Measurements from ENCODE around the gene USB1.

USB1 gene

DNA sequence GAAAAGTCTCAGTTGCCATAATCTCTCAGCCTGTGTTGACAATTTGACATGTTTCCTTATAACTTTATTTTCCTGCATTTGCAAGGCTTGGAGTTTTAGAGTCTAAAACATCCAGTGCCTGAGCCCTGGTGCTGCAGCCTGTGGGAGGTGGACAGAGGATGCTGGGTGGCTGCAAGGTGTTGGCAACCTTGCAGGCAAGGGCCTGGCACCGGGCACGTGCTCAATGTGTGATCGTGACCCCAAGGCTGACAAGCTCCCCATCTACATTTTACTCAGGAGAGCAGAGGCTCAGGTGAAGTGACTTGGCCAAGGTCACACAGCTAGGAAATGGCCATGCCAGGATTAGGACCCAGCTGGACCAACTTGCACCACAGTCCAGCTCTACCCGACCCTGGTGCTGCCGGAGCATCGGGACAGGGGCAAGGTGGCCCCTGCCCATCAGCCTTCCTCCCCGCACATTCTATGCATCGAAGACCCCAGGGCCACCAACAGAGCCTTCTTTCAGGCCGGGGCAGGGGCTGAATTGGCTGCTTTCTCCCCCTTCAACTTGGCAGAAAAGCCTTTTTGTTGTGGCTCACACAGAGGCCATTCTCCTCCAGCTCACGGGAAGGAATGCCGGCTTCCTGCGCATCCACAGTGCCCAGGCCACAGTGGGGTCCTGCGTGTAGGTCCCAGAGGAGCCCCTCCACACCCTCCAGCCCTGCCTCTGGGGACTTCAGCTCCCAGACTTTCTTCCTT, 47.5 kb downstream of the USB1 start:
- no peak overlapping the region for H3K9ac ChIP-seq (ENCODE audit: low read depth, low read length)
- H3K4me3 ChIP-seq (ENCODE audit: low read length), result no peak overlapping the region
- no peaks in the 10 kb centered on the region for H3K9me3 ChIP-seq (ENCODE audit: insufficient read depth, low read depth, low read length)
- no peak overlapping the region for H3K27ac ChIP-seq (ENCODE audit: low read length)
- H3K36me3 ChIP-seq (ENCODE audit: insufficient read depth, low read depth, low read length), result peaks cover 10% of the 10 kb centered on the region
- no peaks in the 10 kb centered on the region for H3K27me3 ChIP-seq (ENCODE audit: insufficient read depth, low read length)
- no peaks in the 10 kb centered on the region for H3K4me1 ChIP-seq (ENCODE audit: insufficient read depth, low read length)

DNA sequence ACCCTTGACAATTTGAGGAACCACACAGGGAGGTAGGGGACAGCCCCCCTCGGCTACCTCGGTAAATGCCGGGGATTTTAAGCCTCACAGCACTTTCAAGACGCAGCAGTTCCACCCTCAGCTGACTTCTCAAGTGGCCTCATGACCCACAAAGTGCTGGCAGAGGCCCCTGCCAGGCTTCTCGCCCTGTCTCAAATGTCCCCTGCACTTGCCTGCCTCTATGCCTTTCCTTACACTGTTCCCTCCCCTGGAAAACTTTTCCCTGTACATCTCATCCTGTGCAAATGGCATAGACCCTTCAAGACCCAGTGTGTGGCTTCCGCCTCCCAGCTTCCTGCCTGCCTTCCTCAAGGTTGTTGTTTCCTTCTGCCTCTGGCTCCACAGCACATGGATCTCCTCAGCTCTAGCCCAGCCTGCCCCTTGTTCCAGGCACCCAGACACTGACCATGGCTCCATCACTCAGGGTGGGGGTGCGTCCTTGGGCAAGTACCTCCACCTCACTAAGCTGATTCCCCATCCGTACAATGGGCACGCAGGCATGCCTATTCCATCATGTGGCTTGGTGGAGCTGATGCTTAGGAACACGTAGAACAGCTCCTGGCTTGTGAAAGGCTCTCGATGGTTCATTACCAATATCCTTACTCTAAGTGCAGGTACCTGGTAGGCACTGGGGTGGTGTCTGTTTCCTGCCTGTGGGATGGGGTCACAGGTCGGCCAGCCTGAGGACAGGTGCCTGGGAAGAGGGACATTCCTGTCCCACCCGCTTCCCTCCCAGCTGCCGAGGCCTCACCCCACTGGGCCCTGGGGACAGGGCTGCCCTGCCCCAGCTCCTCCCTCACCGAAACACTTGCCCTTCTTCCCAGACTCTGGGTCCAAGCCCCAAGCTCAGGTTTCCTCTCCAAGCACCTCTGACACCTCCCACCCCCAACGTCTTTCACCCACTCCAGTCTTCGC, 48.3 kb downstream of the USB1 start:
- Histone ChIP-seq H3K4me1 (ENCODE audit: insufficient read depth, low read length) (no peaks in the 10 kb centered on the region), H3K27ac (ENCODE audit: low read length) (no peak overlapping the region), H3K27me3 (ENCODE audit: insufficient read depth, low read length) (no peaks in the 10 kb centered on the region), H3K36me3 (ENCODE audit: insufficient read depth, low read depth, low read length) (peaks cover 2% of the 10 kb centered on the region; the same call in 1 of the 2 replicates), H3K9me3 (ENCODE audit: insufficient read depth, low read depth, low read length) (no peaks in the 10 kb centered on the region), H3K4me3 (ENCODE audit: low read length) (no peak overlapping the region), H3K9ac (ENCODE audit: low read depth, low read length) (no peak overlapping the region)

DNA sequence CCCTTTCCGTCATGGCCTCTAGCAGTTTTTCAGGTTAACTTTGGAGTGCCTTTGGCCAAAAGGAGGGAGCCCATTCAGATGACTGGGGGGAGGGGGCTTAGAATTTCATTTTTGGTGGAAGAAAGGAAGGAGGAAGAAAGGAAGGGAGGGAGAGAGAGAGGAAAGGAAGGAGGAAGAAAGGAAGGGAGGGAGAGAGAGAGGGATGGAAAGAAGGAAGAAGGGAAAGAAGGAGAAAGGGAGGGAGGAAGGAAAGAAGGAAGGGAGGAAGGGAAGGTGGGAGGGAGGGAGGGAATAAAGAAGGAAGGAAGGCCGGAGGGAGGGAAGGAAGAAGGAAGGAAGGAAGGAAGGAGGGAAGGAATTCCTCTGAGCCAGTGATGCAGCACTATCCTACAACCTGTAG, 50.1 kb downstream of the USB1 start:
- Histone ChIP-seq H3K4me1 (ENCODE audit: insufficient read depth, low read length) (no peaks in the 10 kb centered on the region), H3K27me3 (ENCODE audit: insufficient read depth, low read length) (no peaks in the 10 kb centered on the region), H3K9me3 (ENCODE audit: insufficient read depth, low read depth, low read length) (no peaks in the 10 kb centered on the region), H3K9ac (ENCODE audit: low read depth, low read length) (no peak overlapping the region), H3K4me3 (ENCODE audit: low read length) (no peak overlapping the region), H3K36me3 (ENCODE audit: insufficient read depth, low read depth, low read length) (no peaks in the 10 kb centered on the region), H3K27ac (ENCODE audit: low read length) (no peak overlapping the region)

DNA sequence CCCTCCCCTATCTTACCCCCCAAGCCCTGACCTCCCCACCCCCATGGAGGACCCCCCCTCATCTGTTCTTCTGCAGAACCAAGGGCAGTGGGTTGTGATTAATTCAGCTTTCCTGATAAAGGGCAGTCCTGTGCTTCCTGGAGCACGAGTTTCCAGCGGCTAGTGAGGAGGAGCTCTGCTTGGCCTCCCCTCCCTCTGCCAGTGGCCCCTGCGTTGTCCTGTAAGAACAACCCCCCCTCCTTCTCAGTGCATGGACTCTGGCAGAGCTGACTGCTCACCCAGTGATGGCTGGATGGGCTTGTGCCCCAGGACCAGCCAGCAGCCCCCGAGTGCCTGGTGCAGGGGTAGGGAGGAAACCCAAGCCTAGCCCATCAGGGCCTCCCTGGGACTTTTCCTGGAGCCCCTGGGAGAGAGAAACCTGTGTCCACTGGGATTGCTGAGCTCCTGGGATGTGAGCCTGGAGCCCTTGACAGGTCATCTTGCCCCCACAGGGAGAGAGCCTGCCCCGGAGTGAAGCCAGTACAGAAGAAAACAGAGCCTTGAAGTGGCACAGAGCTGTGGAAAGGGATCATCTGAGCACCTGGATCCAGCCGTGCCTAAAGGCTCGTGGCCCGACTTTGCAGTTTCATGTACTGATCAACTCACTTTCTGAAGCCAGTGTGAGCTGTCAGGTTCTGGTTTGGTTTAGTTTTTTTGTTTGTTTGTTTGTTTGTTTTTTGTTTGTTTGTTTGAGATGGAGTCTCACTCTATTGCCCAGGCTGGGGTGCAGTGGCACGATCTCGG, 50.8 kb downstream of the USB1 start:
- H3K9me3 ChIP-seq (ENCODE audit: insufficient read depth, low read depth, low read length), result no peaks in the 10 kb centered on the region
- no peaks in the 10 kb centered on the region for H3K36me3 ChIP-seq (ENCODE audit: insufficient read depth, low read depth, low read length)
- H3K9ac ChIP-seq (ENCODE audit: low read depth, low read length), result no peak overlapping the region
- H3K4me1 ChIP-seq (ENCODE audit: insufficient read depth, low read length), result no peaks in the 10 kb centered on the region
- no peak overlapping the region for H3K27ac ChIP-seq (ENCODE audit: low read length)
- no peak overlapping the region for H3K4me3 ChIP-seq (ENCODE audit: low read length)
- no peaks in the 10 kb centered on the region for H3K27me3 ChIP-seq (ENCODE audit: insufficient read depth, low read length)

DNA sequence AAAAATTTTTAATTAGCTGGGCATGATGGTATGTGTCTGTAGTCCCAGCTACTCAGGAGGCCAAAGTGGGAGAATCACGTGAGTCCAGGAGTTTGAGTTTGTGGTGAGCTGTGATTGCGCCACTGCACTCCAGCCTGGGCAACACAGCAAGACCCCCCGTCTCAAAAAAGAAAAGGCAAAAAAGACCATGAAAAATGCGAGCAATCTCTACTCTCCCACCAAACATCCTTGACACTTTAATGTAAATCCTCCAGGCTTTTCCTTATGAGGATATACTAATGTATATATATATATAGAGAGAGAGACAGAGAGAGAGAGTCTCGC, 52.4 kb downstream of the USB1 start:
- Histone ChIP-seq H3K4me1 (ENCODE audit: insufficient read depth, low read length) (no peaks in the 10 kb centered on the region), H3K27me3 (ENCODE audit: insufficient read depth, low read length) (no peaks in the 10 kb centered on the region), H3K9me3 (ENCODE audit: insufficient read depth, low read depth, low read length) (no peaks in the 10 kb centered on the region), H3K36me3 (ENCODE audit: insufficient read depth, low read depth, low read length) (no peaks in the 10 kb centered on the region), H3K27ac (ENCODE audit: low read length) (no peak overlapping the region), H3K4me3 (ENCODE audit: low read length) (no peak overlapping the region), H3K9ac (ENCODE audit: low read depth, low read length) (no peak overlapping the region)

DNA sequence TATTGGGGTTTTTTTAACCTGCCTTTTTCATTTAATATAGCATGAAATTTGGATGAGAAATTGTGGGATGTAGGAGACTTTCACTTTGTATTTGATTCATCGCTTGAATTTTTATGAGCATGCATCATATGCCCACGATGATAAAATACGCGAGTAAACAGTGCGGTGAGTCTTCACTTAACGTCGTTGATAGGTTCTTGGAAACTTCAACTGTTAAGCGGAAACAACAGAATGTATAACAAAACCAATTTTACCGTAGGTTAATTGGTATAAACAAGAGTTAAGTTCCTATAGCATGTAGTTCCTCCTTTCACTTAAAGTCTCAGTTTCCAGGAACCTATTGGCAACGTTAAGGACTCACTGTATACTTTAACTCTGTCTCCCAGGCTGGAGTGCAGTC, 53.1 kb downstream of the USB1 start:
- Histone ChIP-seq H3K4me1 (ENCODE audit: insufficient read depth, low read length) (no peaks in the 10 kb centered on the region), H3K36me3 (ENCODE audit: insufficient read depth, low read depth, low read length) (no peaks in the 10 kb centered on the region), H3K27me3 (ENCODE audit: insufficient read depth, low read length) (no peaks in the 10 kb centered on the region), H3K9me3 (ENCODE audit: insufficient read depth, low read depth, low read length) (no peaks in the 10 kb centered on the region), H3K27ac (ENCODE audit: low read length) (no peak overlapping the region), H3K9ac (ENCODE audit: low read depth, low read length) (no peak overlapping the region), H3K4me3 (ENCODE audit: low read length) (no peak overlapping the region)

DNA sequence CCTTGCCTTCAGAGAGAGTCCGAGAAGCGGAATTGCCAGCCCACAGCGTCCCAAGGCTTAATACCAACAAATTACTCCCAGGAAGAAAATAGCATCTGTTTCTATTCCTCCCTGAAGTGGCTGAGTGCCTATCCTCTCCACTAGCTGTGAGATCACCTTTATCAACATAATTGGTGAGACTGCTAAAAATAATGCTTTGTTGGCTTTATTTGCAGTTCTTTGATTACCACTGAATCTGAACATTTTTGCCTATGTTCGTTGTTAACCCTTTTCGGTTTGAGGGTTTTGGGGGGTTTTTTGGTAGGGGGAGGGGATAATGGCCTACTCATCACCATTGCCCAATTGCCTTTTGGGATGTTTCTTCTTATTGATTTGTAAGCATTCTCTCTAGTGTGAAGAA, 55.4 kb downstream of the USB1 start:
- Histone ChIP-seq H3K27ac (ENCODE audit: low read length) (no peak overlapping the region), H3K27me3 (ENCODE audit: insufficient read depth, low read length) (no peaks in the 10 kb centered on the region), H3K4me1 (ENCODE audit: insufficient read depth, low read length) (no peaks in the 10 kb centered on the region), H3K9ac (ENCODE audit: low read depth, low read length) (no peak overlapping the region), H3K9me3 (ENCODE audit: insufficient read depth, low read depth, low read length) (no peaks in the 10 kb centered on the region), H3K4me3 (ENCODE audit: low read length) (no peak overlapping the region), H3K36me3 (ENCODE audit: insufficient read depth, low read depth, low read length) (no peaks in the 10 kb centered on the region)

DNA sequence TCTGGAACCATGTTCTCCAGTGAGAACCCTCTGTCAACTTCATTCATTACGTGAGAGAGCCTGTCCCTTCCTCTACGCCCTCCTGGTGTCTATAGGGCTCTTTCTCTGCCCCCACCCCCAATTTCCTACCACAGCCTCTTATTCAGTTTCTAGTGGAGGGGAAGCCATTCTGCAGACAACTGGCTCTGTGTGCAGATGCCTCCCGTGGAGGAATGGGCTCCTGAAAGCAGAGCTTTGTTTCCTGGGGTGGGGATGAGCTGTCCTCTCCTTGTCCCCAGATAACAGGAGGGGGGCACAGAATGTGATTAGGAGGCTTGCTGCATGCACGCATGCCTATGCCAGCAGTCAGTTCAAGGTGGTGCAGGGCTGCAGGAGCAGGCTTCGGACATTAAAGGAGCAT, 55.9 kb downstream of the USB1 start:
- no peak overlapping the region for H3K9ac ChIP-seq (ENCODE audit: low read depth, low read length)
- H3K27ac ChIP-seq (ENCODE audit: low read length), result no peak overlapping the region
- H3K9me3 ChIP-seq (ENCODE audit: insufficient read depth, low read depth, low read length), result no peaks in the 10 kb centered on the region
- H3K36me3 ChIP-seq (ENCODE audit: insufficient read depth, low read depth, low read length), result no peaks in the 10 kb centered on the region
- no peaks in the 10 kb centered on the region for H3K27me3 ChIP-seq (ENCODE audit: insufficient read depth, low read length)
- H3K4me3 ChIP-seq (ENCODE audit: low read length), result no peak overlapping the region
- H3K4me1 ChIP-seq (ENCODE audit: insufficient read depth, low read length), result no peaks in the 10 kb centered on the region

DNA sequence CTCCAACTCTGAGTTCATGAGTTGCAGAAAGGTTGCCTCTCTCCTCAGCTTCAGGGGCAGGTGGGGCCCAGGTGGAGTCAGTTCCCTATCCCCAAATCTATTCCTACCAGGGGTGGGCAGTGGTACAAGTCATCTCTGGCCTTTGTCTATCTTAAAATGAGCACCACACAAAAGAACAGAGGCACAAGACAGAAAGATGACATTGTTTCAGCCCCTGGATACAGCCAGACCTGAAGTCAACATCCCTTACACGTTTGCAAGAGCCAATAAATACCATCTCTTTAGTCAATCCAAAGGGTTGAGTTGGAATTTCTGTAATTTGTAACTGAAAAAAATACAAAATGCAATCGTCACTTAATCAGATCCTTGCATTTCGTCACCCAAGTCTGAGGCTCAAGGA, 56.6 kb downstream of the USB1 start:
- Histone ChIP-seq H3K4me3 (ENCODE audit: low read length) (no peak overlapping the region), H3K4me1 (ENCODE audit: insufficient read depth, low read length) (no peaks in the 10 kb centered on the region), H3K27ac (ENCODE audit: low read length) (no peak overlapping the region), H3K9ac (ENCODE audit: low read depth, low read length) (no peak overlapping the region), H3K27me3 (ENCODE audit: insufficient read depth, low read length) (no peaks in the 10 kb centered on the region), H3K36me3 (ENCODE audit: insufficient read depth, low read depth, low read length) (no peaks in the 10 kb centered on the region), H3K9me3 (ENCODE audit: insufficient read depth, low read depth, low read length) (no peaks in the 10 kb centered on the region)

DNA sequence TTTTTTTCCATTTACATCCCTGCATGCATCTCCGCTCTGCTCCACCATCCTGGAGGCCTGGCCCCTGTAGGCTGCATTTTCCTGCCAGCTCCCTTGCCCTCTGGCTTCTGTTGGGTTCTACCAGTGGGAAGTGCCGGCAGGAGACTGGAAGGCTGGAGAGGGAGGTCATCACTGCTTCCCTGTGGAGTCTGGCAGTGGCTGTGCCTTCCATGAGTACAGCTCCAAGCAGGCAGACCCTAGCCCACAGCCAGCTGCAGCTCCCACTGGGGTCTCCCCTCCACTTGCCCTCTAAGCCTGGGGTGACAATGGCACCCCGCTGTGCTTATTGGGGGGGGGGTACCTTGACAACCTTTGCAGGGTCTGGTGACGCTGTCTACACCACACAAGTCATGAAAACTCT, 61.6 kb downstream of the USB1 start:
- Histone ChIP-seq H3K4me3 (ENCODE audit: low read length) (no peak overlapping the region), H3K4me1 (ENCODE audit: insufficient read depth, low read length) (no peaks in the 10 kb centered on the region), H3K9me3 (ENCODE audit: insufficient read depth, low read depth, low read length) (no peaks in the 10 kb centered on the region), H3K27ac (ENCODE audit: low read length) (no peak overlapping the region), H3K36me3 (ENCODE audit: insufficient read depth, low read depth, low read length) (no peaks in the 10 kb centered on the region), H3K27me3 (ENCODE audit: insufficient read depth, low read length) (no peaks in the 10 kb centered on the region), H3K9ac (ENCODE audit: low read depth, low read length) (no peak overlapping the region)

DNA sequence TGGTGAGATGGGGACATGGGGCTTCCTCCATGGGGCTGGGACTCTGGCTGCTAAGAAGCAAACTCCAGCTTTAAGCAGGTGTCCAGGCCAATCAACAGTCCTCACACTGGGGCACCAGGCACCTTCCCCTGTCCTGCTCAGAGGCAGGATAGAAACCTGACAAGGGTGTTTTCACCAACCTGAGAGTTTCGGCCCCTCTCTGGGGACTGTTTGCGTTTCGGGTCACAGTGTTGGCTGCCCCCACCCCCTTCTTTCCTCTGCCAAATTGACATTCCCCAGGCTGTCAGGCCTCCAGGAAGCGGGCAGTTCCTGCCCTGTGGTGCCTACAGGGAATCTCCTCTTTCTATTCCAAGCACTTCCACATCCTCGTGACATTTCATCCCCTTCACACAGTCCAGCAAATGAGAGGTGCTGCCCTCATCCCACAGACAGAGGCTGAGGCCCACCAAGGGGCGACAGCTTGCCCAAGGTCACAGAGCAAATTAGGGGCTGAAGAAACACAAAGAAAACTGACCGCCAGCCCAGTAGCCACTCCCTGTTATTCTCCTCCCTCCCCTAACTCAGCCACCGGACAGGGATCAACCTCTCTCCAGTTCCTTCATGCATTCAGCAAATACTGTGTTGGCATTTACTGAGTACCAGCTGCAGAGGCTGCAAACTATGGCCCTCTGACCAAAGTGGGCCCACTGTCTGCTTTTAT, 62.3 kb downstream of the USB1 start:
- Histone ChIP-seq H3K4me1 (ENCODE audit: insufficient read depth, low read length) (no peaks in the 10 kb centered on the region), H3K9ac (ENCODE audit: low read depth, low read length) (no peak overlapping the region), H3K9me3 (ENCODE audit: insufficient read depth, low read depth, low read length) (no peaks in the 10 kb centered on the region), H3K27me3 (ENCODE audit: insufficient read depth, low read length) (no peaks in the 10 kb centered on the region), H3K36me3 (ENCODE audit: insufficient read depth, low read depth, low read length) (no peaks in the 10 kb centered on the region), H3K27ac (ENCODE audit: low read length) (no peak overlapping the region), H3K4me3 (ENCODE audit: low read length) (no peak overlapping the region)
